Measurements from ENCODE around the gene ELFN1. TPM values are rescaled to one million over a fixed set of nuclear protein-coding genes. Genes with fewer than 3 reads are reported as not detected.

The ELFN1 gene
- total and polyA plus RNA-seq, 8 donors, result 0.19 to 4.3 (median 0.53) TPM; not detected in 1

DNA sequence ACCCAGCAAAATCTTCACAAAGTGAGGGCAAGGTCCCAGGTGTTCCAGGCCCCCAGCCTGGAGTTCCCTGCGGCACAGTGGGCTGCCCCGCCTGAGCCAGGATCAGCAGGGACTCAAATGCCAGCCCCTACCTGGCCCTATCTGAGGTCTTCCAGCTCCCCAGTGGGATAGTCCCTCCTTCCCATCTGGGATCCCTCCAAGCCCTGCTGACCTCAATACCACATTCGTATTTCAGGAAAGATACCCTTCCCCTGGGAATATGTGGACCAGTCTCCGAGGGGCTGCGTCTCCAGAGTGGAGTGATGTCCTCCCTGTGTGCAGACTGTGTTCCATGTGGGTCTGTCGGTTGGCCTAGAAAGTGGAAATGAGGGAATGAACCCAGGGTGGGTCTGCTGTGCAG lies 40.9 kb downstream of the ELFN1 start:
- H3K27ac ChIP-seq, result no peak overlapping the region
- peaks cover 9 to 14% (median 10%) of the 10 kb centered on the region in 4 donors for H3K4me1 ChIP-seq
- H3K4me3 ChIP-seq, result no peak overlapping the region
- peaks cover 0 to 18% (median 16%) of the 10 kb centered on the region in 4 donors for H3K9me3 ChIP-seq
- intact Hi-C loops (cut with DNase I; ENCODE audit: low total_unique reads), result no loop called here
- H3K27me3 ChIP-seq, result peaks cover 0 to 12% (median 0%) of the 10 kb centered on the region in 3 donors
- WGBS, 5 donors, result 84 to 91% (median 88%) methylated on average over 5 to 6 of the region's 6 CpGs
- H3K36me3 ChIP-seq, result no peaks in the 10 kb centered on the region
- no peak for DNase-seq
- TF ChIP-seq POLR2AphosphoS5 (IDR thresholded peaks at IDR 0.05), result no peak
- TF ChIP-seq EP300 (IDR thresholded peaks at IDR 0.05), result no peak
- no peak for TF ChIP-seq POLR2A (IDR thresholded peaks at IDR 0.05)
- TF ChIP-seq, protein P1, sequence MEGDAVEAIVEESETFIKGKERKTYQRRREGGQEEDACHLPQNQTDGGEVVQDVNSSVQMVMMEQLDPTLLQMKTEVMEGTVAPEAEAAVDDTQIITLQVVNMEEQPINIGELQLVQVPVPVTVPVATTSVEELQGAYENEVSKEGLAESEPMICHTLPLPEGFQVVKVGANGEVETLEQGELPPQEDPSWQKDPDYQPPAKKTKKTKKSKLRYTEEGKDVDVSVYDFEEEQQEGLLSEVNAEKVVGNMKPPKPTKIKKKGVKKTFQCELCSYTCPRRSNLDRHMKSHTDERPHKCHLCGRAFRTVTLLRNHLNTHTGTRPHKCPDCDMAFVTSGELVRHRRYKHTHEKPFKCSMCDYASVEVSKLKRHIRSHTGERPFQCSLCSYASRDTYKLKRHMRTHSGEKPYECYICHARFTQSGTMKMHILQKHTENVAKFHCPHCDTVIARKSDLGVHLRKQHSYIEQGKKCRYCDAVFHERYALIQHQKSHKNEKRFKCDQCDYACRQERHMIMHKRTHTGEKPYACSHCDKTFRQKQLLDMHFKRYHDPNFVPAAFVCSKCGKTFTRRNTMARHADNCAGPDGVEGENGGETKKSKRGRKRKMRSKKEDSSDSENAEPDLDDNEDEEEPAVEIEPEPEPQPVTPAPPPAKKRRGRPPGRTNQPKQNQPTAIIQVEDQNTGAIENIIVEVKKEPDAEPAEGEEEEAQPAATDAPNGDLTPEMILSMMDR (IDR thresholded peaks at IDR 0.05), result no peak

DNA sequence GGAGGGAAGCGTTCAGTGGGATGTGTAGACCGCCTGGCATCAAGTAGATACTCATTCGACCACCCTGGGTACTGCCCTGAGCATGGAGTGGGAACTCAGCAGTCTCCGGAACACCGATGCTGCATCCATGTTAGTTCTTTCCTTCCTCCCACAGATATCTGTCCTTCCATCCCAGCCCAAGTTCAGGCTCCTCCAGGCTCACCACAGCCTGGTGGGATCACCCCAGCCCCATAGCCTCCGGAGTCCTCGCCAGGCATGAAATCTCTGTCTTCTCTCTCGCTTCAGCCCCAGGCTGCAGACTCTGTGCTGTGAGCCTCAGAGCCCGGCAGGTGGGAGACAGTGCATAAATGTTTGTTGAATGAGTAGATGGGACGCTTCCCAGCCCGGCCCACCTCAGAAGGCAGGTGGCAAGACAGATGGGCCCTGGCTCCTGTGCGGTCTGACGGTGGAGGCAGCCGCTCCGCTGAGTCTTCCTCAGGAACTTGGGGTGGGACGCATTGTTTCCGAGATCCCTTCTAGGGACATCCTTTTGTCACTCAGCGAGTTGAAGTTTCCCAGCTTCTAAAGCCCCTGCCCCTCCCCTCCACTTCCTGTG lies 42.9 kb downstream of the ELFN1 start:
- peaks cover 9 to 14% (median 10%) of the 10 kb centered on the region in 4 donors for H3K4me1 ChIP-seq
- 72 to 77% (median 75%) methylated on average over 18 of the region's 18 CpGs for WGBS, 5 donors
- H3K36me3 ChIP-seq, result no peaks in the 10 kb centered on the region
- no peak for DNase-seq
- H3K9me3 ChIP-seq, result peaks cover 0 to 18% (median 16%) of the 10 kb centered on the region in 4 donors
- no peak overlapping the region for H3K27ac ChIP-seq
- TF ChIP-seq POLR2AphosphoS5 (IDR thresholded peaks at IDR 0.05), result no peak
- TF ChIP-seq, protein P1 (IDR thresholded peaks at IDR 0.05), result no peak
- H3K4me3 ChIP-seq, result no peak overlapping the region
- H3K27me3 ChIP-seq, result peaks cover 0 to 27% (median 0%) of the 10 kb centered on the region in 3 donors
- intact Hi-C loops (cut with DNase I; ENCODE audit: low total_unique reads), result no loop called here

GRCh38 chr7:1713502-1714484 lies 43.7 kb downstream of the ELFN1 start:
- DNase-seq, result peak; percentile 79 to 88
- no peaks in the 10 kb centered on the region for H3K36me3 ChIP-seq
- no peak overlapping the region for H3K4me3 ChIP-seq
- H3K4me1 ChIP-seq, result peaks cover 9 to 14% (median 10%) of the 10 kb centered on the region in 4 donors
- no peak overlapping the region for H3K27ac ChIP-seq
- WGBS, 5 donors, result 24 to 65% (median 37%) methylated on average over 12 to 33 of the region's 33 CpGs
- peaks cover 0 to 27% (median 0%) of the 10 kb centered on the region in 3 donors for H3K27me3 ChIP-seq
- intact Hi-C loops (cut with DNase I; ENCODE audit: low total_unique reads), result no loop called here
- peaks cover 0 to 18% (median 16%) of the 10 kb centered on the region in 4 donors for H3K9me3 ChIP-seq
- TF ChIP-seq POLR2A (IDR thresholded peaks at IDR 0.05) (no peak), POLR2AphosphoS5 (IDR thresholded peaks at IDR 0.05) (no peak), EP300 (IDR thresholded peaks at IDR 0.05) (no peak)
- TF ChIP-seq, protein P1 (IDR thresholded peaks at IDR 0.05), result no peak

- no peaks in the 10 kb centered on the region for H3K36me3 ChIP-seq
- no peak for TF ChIP-seq POLR2AphosphoS5 (IDR thresholded peaks at IDR 0.05)
- TF ChIP-seq, protein P1 (IDR thresholded peaks at IDR 0.05), result no peak
- no peak for TF ChIP-seq POLR2A (IDR thresholded peaks at IDR 0.05)
- no peak for TF ChIP-seq EP300 (IDR thresholded peaks at IDR 0.05)
- no peak overlapping the region for H3K4me3 ChIP-seq
- H3K4me1 ChIP-seq, result peaks cover 9 to 14% (median 10%) of the 10 kb centered on the region in 4 donors
- peaks cover 0 to 9% (median 7%) of the 10 kb centered on the region in 4 donors for H3K9me3 ChIP-seq
- DNase-seq, result no peak
- intact Hi-C loops (cut with DNase I; ENCODE audit: low total_unique reads), result no loop called here
- no peak overlapping the region for H3K27ac ChIP-seq
- WGBS, 5 donors, result 88 to 94% (median 92%) methylated on average over 11 of the region's 11 CpGs
- H3K27me3 ChIP-seq, result peaks cover 0 to 27% (median 0%) of the 10 kb centered on the region in 3 donors
Observed at GRCh38 chr7:1714583-1715330, 44.7 kb downstream of the ELFN1 start.
